ENCODE measurements around the gene ATP8B1. TPM values are rescaled to one million over a fixed set of nuclear protein-coding genes. Genes with fewer than 3 reads are reported as not detected.

Gene ATP8B1
- total RNA-seq, 1 experiment from 2014 or later, result 15.9 TPM

GRCh38 chr18:57807336-57808117, 4.4 kb upstream of the ATP8B1 start:
- no TSS peak for BruUV-seq (replicated peaks)
- ATAC-seq (no peak), DNase-seq (ENCODE audit: low read depth, low spot score) (no peak)
- H3K27me3 ChIP-seq (ENCODE audit: insufficient read depth, low read length), result no peaks in the 10 kb centered on the region
- no peak overlapping the region for H3K4me3 ChIP-seq (replicated peaks in 1 of 2; ENCODE audit: low read depth in 1 of 2, low read length in 2 of 2)
- no peaks in the 10 kb centered on the region for H4K20me1 ChIP-seq (ENCODE audit: insufficient read depth)
- ChIA-PET CTCF (no interaction called here), RAD21 (ENCODE audit: low non-redundant PET in 1 of 2, low total read pairs in 2 of 2, uncharacterized antibody in 2 of 2, unreplicated experiment in 2 of 2) (no interaction called here), POLR2A (no interaction called here)
- H3K9me2 ChIP-seq (ENCODE audit: insufficient read depth), result no peaks in the 10 kb centered on the region
- H3K9me3 ChIP-seq (ENCODE audit: control insufficient read depth in 1 of 2, insufficient read depth in 1 of 2, low read depth in 1 of 2, low read length in 2 of 2), result peaks cover 0 to 11% of the 10 kb centered on the region in 2 experiments; a peak in 1 of 4 replicates
- H3K79me2 ChIP-seq (ENCODE audit: insufficient read depth, low read length), result no peaks in the 10 kb centered on the region; the same call in 1 of the 2 replicates
- peak overlapping the region; percentile 27 for H2AFZ ChIP-seq (ENCODE audit: low read depth, low read length, poor library complexity, severe bottlenecking)
- peak overlapping the region; percentile 4; the same call in 1 of the 2 replicates for H3K4me2 ChIP-seq (ENCODE audit: low read length)
- TF ChIP-seq SP1 (IDR thresholded peaks at IDR 0.05; ENCODE audit: low read depth) (no peak), MAX (IDR thresholded peaks at IDR 0.05) (no peak), FOSL1 (IDR thresholded peaks at IDR 0.05; ENCODE audit: low read depth) (no peak)
- TF ChIP-seq, protein P1, sequence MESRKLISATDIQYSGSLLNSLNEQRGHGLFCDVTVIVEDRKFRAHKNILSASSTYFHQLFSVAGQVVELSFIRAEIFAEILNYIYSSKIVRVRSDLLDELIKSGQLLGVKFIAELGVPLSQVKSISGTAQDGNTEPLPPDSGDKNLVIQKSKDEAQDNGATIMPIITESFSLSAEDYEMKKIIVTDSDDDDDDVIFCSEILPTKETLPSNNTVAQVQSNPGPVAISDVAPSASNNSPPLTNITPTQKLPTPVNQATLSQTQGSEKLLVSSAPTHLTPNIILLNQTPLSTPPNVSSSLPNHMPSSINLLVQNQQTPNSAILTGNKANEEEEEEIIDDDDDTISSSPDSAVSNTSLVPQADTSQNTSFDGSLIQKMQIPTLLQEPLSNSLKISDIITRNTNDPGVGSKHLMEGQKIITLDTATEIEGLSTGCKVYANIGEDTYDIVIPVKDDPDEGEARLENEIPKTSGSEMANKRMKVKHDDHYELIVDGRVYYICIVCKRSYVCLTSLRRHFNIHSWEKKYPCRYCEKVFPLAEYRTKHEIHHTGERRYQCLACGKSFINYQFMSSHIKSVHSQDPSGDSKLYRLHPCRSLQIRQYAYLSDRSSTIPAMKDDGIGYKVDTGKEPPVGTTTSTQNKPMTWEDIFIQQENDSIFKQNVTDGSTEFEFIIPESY (IDR thresholded peaks at IDR 0.05; ENCODE audit: extremely low read depth, insufficient replicate concordance, low read length), result no peak
- no peaks in the 10 kb centered on the region for H3K36me3 ChIP-seq (ENCODE audit: control insufficient read depth in 1 of 2, insufficient read depth in 2 of 2, low read length in 2 of 2)
- peaks cover 9 to 29% of the 10 kb centered on the region in 2 experiments for H3K4me1 ChIP-seq (ENCODE audit: control insufficient read depth in 1 of 2, insufficient read depth in 2 of 2, low read length in 2 of 2)
- no peak overlapping the region for H3K27ac ChIP-seq (ENCODE audit: low read depth, low read length)
- H3K9ac ChIP-seq (ENCODE audit: low read length), result no peak overlapping the region
- intact Hi-C loops (cut with micrococcal nuclease), result no loop called here

DNA sequence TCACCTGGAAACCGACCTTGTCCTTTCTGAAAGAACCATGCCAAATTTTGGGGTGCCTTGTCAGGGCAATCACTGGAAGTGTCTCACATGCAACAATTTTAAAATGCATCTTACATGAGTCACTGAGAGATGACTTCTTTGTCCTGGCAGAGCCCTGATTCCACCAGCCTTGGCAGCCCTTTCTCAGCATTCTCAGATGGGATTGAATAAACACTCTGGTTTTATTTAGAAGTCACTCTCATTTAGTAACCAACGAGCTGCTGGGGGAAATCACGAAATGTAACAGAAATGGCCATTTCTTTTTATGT, 3.8 kb upstream of the ATP8B1 start:
- H3K27me3 ChIP-seq (ENCODE audit: insufficient read depth, low read length), result no peaks in the 10 kb centered on the region
- peak overlapping the region; percentile 4; the same call in 1 of the 2 replicates for H3K4me2 ChIP-seq (ENCODE audit: low read length)
- ChIA-PET POLR2A (no interaction called here), RAD21 (ENCODE audit: low non-redundant PET in 1 of 2, low total read pairs in 2 of 2, uncharacterized antibody in 2 of 2, unreplicated experiment in 2 of 2) (no interaction called here), CTCF (no interaction called here)
- no peak overlapping the region for H2AFZ ChIP-seq (ENCODE audit: low read depth, low read length, poor library complexity, severe bottlenecking)
- H3K9ac ChIP-seq (ENCODE audit: low read length), result no peak overlapping the region
- DNase-seq (ENCODE audit: low read depth, low spot score) (no peak), ATAC-seq (no peak)
- H3K4me3 ChIP-seq (replicated peaks in 1 of 2; ENCODE audit: low read depth in 1 of 2, low read length in 2 of 2), result no peak overlapping the region
- no peaks in the 10 kb centered on the region for H4K20me1 ChIP-seq (ENCODE audit: insufficient read depth)
- H3K9me3 ChIP-seq (ENCODE audit: control insufficient read depth in 1 of 2, insufficient read depth in 1 of 2, low read depth in 1 of 2, low read length in 2 of 2), result peaks cover 0 to 8% of the 10 kb centered on the region in 2 experiments; a peak in 1 of 4 replicates
- intact Hi-C loops (cut with micrococcal nuclease), result no loop called here
- BruUV-seq (replicated peaks), result no TSS peak
- TF ChIP-seq TCF7L2 (IDR thresholded peaks at IDR 0.05; ENCODE audit: borderline replicate concordance, extremely low read depth, insufficient read depth, insufficient read length), result no peak
- no peak for TF ChIP-seq RAD21 (IDR thresholded peaks at IDR 0.05; ENCODE audit: low read depth)
- TF ChIP-seq POLR2A (IDR thresholded peaks at IDR 0.05; ENCODE audit: borderline replicate concordance, extremely low read depth, insufficient read depth, insufficient read length), result no peak
- TF ChIP-seq JUND (IDR thresholded peaks at IDR 0.05), result no peak
- H3K27ac ChIP-seq (ENCODE audit: low read depth, low read length), result no peak overlapping the region
- no peaks in the 10 kb centered on the region for H3K9me2 ChIP-seq (ENCODE audit: insufficient read depth)
- H3K79me2 ChIP-seq (ENCODE audit: insufficient read depth, low read length), result peaks cover 5% of the 10 kb centered on the region; the same call in 1 of the 2 replicates
- H3K36me3 ChIP-seq (ENCODE audit: control insufficient read depth in 1 of 2, insufficient read depth in 2 of 2, low read length in 2 of 2), result no peaks in the 10 kb centered on the region
- peaks cover 9 to 33% of the 10 kb centered on the region in 2 experiments for H3K4me1 ChIP-seq (ENCODE audit: control insufficient read depth in 1 of 2, insufficient read depth in 2 of 2, low read length in 2 of 2)

Measured in HCT116 (cell line).